Subcutaneous abdominal adipose tissue (tissue), 5 donors: ENCODE data around the gene POGK.
"Not testable (repeated sequence)": the region's sequence is repeated elsewhere in the genome, so short reads cannot be mapped to it uniquely, and the experiment has no call there.

Experiments used
- H3K27ac ChIP-seq: one replicate; pipeline ENCODE4 v1.7.0; 2013; ENCODE audit warnings: low read depth, mild to moderate bottlenecking, inconsistent platforms, low read length, moderate library complexity
- H3K27me3 ChIP-seq, 5 donors: one replicate each; pipeline ENCODE4 v1.7.0; 2013; ENCODE audit warnings: low read length in 5 of 5, inconsistent platforms in 1 of 5; ENCODE audit not compliant: control insufficient read depth in 5 of 5, insufficient read depth in 4 of 5
- H3K36me3 ChIP-seq, 5 donors: one replicate each; pipeline ENCODE4 v1.7.0; 2013; ENCODE audit warnings: low read length in 5 of 5; ENCODE audit not compliant: control insufficient read depth in 5 of 5, insufficient read depth in 5 of 5
- H3K4me1 ChIP-seq, 5 donors: one replicate each; pipeline ENCODE4 v1.7.0; 2013; ENCODE audit warnings: low read length in 5 of 5, mild to moderate bottlenecking in 3 of 5, moderate library complexity in 1 of 5; ENCODE audit not compliant: control insufficient read depth in 5 of 5, insufficient read depth in 5 of 5
- H3K4me3 ChIP-seq, 5 donors: one replicate each; pipeline ENCODE4 v1.7.0; 2013; ENCODE audit warnings: low read length in 5 of 5, low read depth in 1 of 5
- H3K9ac ChIP-seq, 5 donors: one replicate each; pipeline ENCODE4 v1.7.0; 2013; ENCODE audit warnings: low read length in 5 of 5, mild to moderate bottlenecking in 4 of 5, moderate library complexity in 3 of 5
- H3K9me3 ChIP-seq, 5 donors: one replicate each; pipeline ENCODE4 v1.7.0; 2013; ENCODE audit warnings: low read length in 5 of 5; ENCODE audit not compliant: control insufficient read depth in 5 of 5
- donor health status: healthy.
- donor health status: healthy.
- donor health status: healthy.
- donor health status: healthy.
- donor health status: healthy.

The POGK gene

GRCh38 chr1:166838766-166839599 lies at the start of gene POGK:
Gene POGK (plus strand): TSS chr1:166839475. CDS start chr1:166840957, 1,482 bp downstream.
- peaks cover 4 to 35% (median 32%) of the 10 kb centered on the region in 5 donors for H3K4me1 ChIP-seq
- peak within 1 kb of the TSS; percentile 75 to 89 (median 84) for H3K9ac ChIP-seq
- no peaks in the 10 kb centered on the region for H3K9me3 ChIP-seq
- no peaks in the 10 kb centered on the region for H3K27me3 ChIP-seq
- peak within 1 kb of the TSS; percentile 89 for H3K27ac ChIP-seq
- peaks cover 5 to 31% (median 29%) of the 10 kb centered on the region in 5 donors for H3K36me3 ChIP-seq
- peak within 1 kb of the TSS; percentile 76 to 88 (median 79) for H3K4me3 ChIP-seq

GRCh38 chr1:166796620-166797236 lies 42.5 kb upstream of the POGK start:
- no peak overlapping the region for H3K9ac ChIP-seq
- no peak overlapping the region for H3K4me3 ChIP-seq
- H3K27ac ChIP-seq: no peak overlapping the region
- no peaks in the 10 kb centered on the region for H3K9me3 ChIP-seq
- no peaks in the 10 kb centered on the region for H3K27me3 ChIP-seq
- no peaks in the 10 kb centered on the region for H3K36me3 ChIP-seq
- no peaks in the 10 kb centered on the region for H3K4me1 ChIP-seq

- Histone ChIP-seq H3K27ac (no peak overlapping the region), H3K9ac (no peak overlapping the region), H3K4me3 (no peak overlapping the region), H3K27me3 (no peaks in the 10 kb centered on the region), H3K9me3 (no peaks in the 10 kb centered on the region), H3K4me1 (no peaks in the 10 kb centered on the region), H3K36me3 (no peaks in the 10 kb centered on the region)
Measured at GRCh38 chr1:166808952-166809351, 30.3 kb upstream of the POGK start.

- no peaks in the 10 kb centered on the region for H3K36me3 ChIP-seq
- H3K9me3 ChIP-seq: no peaks in the 10 kb centered on the region
- no peak overlapping the region for H3K27ac ChIP-seq
- H3K4me3 ChIP-seq: no peak overlapping the region
- H3K4me1 ChIP-seq: no peaks in the 10 kb centered on the region
- peaks cover 0 to 2% (median 0%) of the 10 kb centered on the region in 5 donors for H3K27me3 ChIP-seq
- no peak overlapping the region for H3K9ac ChIP-seq
Measured at GRCh38 chr1:166811691-166812090, 27.6 kb upstream of the POGK start.

GRCh38 chr1:166813508-166814223 lies 25.6 kb upstream of the POGK start:
- H3K9ac ChIP-seq: no peak overlapping the region
- no peak overlapping the region for H3K4me3 ChIP-seq
- no peaks in the 10 kb centered on the region for H3K4me1 ChIP-seq
- no peaks in the 10 kb centered on the region for H3K9me3 ChIP-seq
- peaks cover 0 to 2% (median 0%) of the 10 kb centered on the region in 5 donors for H3K27me3 ChIP-seq
- no peaks in the 10 kb centered on the region for H3K36me3 ChIP-seq
- no peak overlapping the region for H3K27ac ChIP-seq

- Histone ChIP-seq H3K4me1 (no peaks in the 10 kb centered on the region), H3K9ac (no peak overlapping the region), H3K9me3 (no peaks in the 10 kb centered on the region), H3K27ac (no peak overlapping the region), H3K4me3 (no peak overlapping the region), H3K27me3 (peaks cover 0 to 2% (median 0%) of the 10 kb centered on the region in 5 donors), H3K36me3 (no peaks in the 10 kb centered on the region)
Measured at GRCh38 chr1:166814611-166815010, 24.7 kb upstream of the POGK start.

- Histone ChIP-seq H3K4me1 (no peaks in the 10 kb centered on the region), H3K36me3 (no peaks in the 10 kb centered on the region), H3K27me3 (peaks cover 0 to 2% (median 0%) of the 10 kb centered on the region in 5 donors), H3K4me3 (no peak overlapping the region), H3K9me3 (peaks cover 0 to 7% (median 3%) of the 10 kb centered on the region in 5 donors), H3K27ac (no peak overlapping the region), H3K9ac (no peak overlapping the region)
Measured at GRCh38 chr1:166819974-166820373, 19.3 kb upstream of the POGK start.

- no peak overlapping the region for H3K27ac ChIP-seq
- peaks cover 0 to 7% (median 3%) of the 10 kb centered on the region in 5 donors for H3K9me3 ChIP-seq
- H3K27me3 ChIP-seq: no peaks in the 10 kb centered on the region
- H3K9ac ChIP-seq: no peak overlapping the region
- H3K4me3 ChIP-seq: no peak overlapping the region
- H3K4me1 ChIP-seq: no peaks in the 10 kb centered on the region
- H3K36me3 ChIP-seq: no peaks in the 10 kb centered on the region
Measured at GRCh38 chr1:166822385-166822784, 16.9 kb upstream of the POGK start.

GRCh38 chr1:166827426-166827825 lies 11.8 kb upstream of the POGK start:
- Histone ChIP-seq H3K36me3 (no peaks in the 10 kb centered on the region), H3K4me3 (no peak overlapping the region), H3K27me3 (peaks cover 0 to 4% (median 0%) of the 10 kb centered on the region in 5 donors), H3K27ac (no peak overlapping the region), H3K4me1 (no peaks in the 10 kb centered on the region), H3K9me3 (peaks cover 0 to 22% (median 14%) of the 10 kb centered on the region in 5 donors), H3K9ac (no peak overlapping the region)

- H3K27ac ChIP-seq, H3K4me3 ChIP-seq, H3K36me3 ChIP-seq, H3K4me1 ChIP-seq, H3K27me3 ChIP-seq, H3K9ac ChIP-seq: not testable (repeated sequence)
- peaks cover 0 to 22% (median 14%) of the 10 kb centered on the region in 5 donors for H3K9me3 ChIP-seq
Measured at GRCh38 chr1:166829762-166830161, 9.5 kb upstream of the POGK start.
